ENCODE data around the gene OR56B4.

DNA sequence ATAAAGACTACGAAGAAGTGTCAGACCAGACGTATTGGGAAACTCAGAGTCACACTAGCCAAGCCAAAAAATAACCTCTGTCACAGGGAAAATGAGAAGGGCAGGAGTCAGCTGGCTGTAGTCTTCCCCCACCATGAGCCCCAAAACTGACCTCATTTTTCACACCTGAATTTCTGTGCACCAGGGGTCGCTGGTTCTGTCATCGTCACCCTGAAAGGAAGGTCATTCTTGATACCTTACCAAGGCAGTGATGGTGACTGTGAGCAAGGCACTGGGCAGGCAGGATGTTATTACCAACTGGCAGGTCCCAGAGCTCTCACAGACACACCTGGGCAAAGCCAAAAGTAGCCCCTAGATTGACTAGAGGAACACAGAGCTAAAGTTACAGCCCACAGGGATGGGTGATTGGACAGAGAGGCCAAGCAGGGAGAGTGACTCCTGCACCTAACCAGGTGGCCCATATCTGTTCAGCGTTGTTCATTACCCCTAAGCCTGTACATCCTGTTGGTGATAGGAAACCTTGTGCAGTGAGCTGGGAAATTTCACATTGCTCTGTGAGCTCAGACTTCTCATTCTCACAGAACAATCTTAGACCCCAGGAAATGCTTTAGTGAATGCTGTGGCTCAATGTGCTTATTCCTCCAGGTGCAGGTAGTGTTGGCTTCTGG lies 44.7 kb upstream of the OR56B4 start:
- TF ChIP-seq, protein P1, sequence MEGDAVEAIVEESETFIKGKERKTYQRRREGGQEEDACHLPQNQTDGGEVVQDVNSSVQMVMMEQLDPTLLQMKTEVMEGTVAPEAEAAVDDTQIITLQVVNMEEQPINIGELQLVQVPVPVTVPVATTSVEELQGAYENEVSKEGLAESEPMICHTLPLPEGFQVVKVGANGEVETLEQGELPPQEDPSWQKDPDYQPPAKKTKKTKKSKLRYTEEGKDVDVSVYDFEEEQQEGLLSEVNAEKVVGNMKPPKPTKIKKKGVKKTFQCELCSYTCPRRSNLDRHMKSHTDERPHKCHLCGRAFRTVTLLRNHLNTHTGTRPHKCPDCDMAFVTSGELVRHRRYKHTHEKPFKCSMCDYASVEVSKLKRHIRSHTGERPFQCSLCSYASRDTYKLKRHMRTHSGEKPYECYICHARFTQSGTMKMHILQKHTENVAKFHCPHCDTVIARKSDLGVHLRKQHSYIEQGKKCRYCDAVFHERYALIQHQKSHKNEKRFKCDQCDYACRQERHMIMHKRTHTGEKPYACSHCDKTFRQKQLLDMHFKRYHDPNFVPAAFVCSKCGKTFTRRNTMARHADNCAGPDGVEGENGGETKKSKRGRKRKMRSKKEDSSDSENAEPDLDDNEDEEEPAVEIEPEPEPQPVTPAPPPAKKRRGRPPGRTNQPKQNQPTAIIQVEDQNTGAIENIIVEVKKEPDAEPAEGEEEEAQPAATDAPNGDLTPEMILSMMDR (IDR thresholded peaks at IDR 0.05), result no peak
- no peak for TF ChIP-seq POLR2A (IDR thresholded peaks at IDR 0.05)
- no peak for TF ChIP-seq EP300 (IDR thresholded peaks at IDR 0.05)
- TF ChIP-seq POLR2AphosphoS5 (IDR thresholded peaks at IDR 0.05), result no peak
